Suppressor macrophage treated with lipopolysaccharide for 4 hours (primary cell): ENCODE results near the gene CELF2.
"Not testable (repeated sequence)": the region's sequence is repeated elsewhere in the genome, so short reads cannot be mapped to it uniquely, and the experiment has no call there.

Experiments used
- DNase-seq: peaks from one replicate; pipeline ENCODE4 v3.0.0-alpha.2; 2020

CELF2 gene

DNA sequence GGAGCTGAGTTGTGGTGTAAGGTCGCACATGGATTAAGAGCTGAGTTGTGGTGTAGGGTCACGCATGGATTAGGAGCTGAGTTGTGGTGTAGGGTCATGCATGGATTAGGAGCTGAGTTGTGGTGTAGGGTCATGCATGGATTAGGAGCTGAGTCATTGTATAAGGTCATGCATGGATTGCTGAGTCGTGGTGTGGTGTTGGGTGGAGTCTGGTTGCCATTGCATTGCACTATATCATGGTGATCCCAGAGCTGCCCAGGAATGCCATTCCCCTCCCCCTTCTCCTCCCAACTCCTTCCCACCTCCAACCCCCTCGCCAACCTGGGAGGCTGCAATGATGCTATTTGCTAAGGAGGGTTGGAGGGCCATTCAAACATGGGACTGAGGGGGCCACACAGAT is 349.2 kb downstream of the CELF2 start:
- DNase-seq: not testable (repeated sequence)

DNA sequence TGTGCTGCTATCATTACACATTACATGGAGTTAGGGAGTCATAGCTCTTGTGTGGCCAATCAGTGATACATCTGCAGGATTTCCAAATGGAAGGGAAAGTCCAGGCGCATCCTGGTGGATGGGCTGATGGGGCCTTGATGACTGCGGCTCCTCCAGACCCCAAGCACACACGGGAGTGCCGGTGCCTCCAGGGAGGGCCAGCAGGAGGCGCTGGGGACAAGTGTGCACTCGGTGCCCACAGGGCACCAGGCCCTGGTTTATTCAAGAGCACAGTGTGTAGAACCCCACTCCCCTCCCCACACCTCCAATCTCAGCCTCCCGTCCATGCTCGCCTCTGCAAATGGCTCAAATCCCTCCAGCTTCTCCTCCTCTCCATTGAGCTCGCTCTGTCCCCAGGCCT is 349.8 kb downstream of the CELF2 start:
- DNase-seq: no peak

DNA sequence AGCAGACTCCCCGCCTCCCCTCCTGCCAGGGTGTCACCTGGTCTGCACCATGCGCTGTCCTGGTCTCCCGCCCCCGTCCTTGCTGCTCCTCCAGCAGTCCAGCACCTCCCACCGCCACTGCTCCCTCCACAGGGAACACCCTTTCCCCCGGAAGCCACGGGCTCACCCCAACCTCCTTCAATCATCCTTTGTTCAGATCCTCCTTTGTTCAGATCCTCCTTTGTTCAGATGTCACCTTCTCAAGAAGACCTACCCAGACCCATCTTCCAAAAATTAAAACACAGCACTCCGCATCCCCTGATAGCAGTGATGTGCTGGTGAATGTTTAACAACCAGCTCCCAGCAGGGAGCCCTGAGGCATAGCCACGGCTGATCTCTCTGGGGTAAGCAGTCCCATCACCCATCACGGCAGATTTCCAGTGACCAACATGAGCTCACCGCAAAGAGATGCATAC is 356.1 kb downstream of the CELF2 start:
- no peak for DNase-seq

DNA sequence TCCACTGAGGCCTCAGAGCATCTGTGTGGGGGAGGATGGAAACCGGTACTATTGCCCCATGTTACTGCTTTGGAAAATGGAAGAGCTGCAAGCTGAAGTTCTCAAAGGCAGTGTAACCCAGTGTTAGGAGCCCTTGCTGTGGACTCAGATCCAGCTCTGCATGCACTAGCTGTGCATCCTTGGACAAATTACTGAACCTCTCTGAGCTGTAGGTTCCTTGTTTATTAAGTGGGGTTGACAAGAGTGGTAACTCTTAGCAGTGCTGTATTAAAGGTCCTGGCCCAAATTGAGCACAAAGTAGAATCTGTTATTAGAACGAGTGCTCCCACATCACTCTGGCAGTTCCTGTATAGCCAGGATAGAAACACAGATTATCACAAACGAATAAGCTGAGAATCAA is 359.6 kb downstream of the CELF2 start:
- no peak for DNase-seq

DNA sequence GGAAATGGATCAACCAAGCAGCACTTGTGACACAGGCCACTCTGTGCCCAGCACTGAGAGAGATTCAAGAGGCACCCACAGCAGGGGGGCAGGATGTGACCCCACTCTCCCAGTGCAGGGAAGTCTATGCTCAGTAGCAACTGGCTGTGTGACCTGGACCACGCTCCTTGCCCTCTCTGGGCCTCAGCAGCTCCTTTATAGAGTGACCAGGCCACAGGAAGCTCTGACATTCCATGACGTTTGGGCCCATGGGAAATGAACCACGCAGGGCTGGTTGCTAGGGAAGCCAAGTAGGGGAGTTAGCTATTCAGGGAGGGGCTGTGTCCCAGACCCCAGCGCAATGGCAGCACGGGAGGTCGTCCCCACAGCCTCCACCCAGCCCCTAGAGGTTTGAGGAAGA is 361.2 kb downstream of the CELF2 start:
- DNase-seq: no peak

DNA sequence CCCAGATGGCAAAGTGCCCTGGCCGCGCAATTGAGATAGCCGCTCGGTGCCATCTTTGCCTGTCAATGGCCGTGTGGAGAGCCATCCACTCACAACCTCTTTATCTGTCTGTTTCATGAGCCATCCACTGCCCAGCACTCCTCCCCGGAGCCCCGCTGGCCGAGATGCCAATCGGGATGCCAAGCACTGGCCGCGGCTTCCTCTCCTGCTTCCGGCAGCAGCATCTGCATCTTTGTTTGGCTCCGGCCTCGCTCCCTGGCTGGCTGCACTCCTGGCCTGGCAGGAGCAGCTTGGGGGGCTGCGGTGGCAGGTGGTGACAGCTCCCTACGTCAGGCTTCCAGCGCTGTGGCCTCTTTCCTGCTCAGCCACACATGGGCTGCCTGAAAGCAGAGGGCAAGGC is 362.1 kb downstream of the CELF2 start:
- DNase-seq: no peak

DNA sequence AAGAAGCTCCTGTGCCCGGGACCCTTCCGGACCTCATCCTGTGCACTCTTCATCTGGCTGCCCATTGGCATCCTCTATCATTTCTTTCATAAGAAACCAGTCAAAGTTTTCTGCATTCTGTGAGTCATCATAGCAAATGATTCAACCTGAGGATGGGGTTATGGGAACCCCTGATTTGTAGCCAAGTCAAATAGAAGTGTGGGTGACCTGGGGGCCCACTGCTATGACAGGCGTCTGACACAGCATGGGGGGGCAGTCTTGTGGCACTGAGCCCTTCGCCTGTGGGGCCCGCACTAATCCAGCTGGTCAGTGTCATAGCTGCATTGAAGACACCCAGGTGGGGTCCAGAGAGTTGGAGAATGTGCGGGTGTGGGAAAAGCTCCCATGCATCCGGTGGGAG is 363.4 kb downstream of the CELF2 start:
- DNase-seq: no peak

DNA sequence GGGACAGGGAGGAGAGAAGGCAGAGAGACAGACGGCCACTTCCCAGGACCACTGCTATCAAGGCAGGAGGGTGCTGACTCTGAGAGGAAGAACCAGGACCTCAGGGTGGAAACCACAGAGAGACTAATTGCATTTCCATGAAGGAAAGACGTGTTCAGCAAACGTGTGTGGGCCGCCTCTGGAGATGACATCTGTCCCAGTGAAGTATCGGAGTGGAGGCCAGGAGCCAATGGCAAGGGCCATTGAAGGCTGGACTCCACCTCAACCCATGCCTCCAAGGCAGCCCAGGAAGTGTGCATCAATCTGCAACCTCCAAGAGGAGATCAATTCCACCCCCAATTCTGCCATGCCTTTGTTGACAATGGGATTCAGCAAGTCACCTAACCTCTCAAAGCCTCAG is 363.8 kb downstream of the CELF2 start:
- DNase-seq: no peak

DNA sequence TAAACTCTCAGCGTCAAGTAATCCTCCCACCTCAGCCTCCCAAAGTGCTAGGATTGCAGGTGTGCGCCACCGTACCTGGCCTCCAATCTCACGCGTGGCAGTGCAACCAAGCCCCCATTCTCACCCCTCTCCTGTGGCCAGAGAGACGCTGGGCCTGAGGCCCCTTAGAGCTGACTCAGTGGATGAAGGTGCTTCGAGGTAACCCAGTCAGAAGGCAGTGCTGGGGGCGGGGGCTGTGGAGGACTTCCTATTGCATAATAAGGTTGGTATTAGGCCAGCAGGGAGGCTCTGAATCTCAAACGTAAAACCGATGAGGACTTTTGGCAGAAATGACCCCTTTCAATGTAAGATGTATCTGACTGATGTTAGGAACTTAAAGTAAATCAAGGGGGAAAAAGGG is 364.5 kb downstream of the CELF2 start:
- no peak for DNase-seq

DNA sequence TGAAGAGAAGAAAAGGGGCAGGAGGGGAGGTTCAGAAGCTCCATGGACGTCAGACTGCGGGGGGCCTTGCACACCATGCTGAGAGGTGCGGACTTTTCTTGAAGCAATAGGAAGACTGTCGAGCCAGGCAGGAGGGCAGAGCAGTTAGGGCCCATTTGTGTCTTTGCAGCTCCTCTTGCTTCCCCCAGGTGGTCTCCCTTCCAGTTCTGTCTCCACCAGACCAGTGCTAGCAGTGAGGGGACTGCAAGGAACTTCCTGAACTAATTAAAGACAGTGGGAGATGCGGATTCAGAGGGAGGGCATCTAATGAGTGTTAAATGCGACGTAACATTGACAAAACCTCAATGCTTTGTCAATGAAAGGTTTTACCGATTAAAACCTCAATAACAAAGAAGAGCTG is 368.4 kb downstream of the CELF2 start:
- no peak for DNase-seq
